H1 (cell line): Measurements from ENCODE around the gene NDRG2.

Source experiments
- MAX ChIP-seq: IDR thresholded peaks from 2 replicates; pipeline ENCODE4 v1.6.1; 2012; ENCODE audit warnings: inconsistent platforms
- SRF ChIP-seq: IDR thresholded peaks from 2 replicates; pipeline ENCODE4 v1.6.1; 2011; ENCODE audit warnings: mild to moderate bottlenecking, low read depth, low read length, moderate library complexity
- TEAD4 ChIP-seq: IDR thresholded peaks from 2 replicates; pipeline ENCODE4 v1.6.1; 2012; ENCODE audit warnings: low read depth, low read length, inconsistent platforms, mixed read lengths

GRCh38 chr14:21019366-21019765 is 5.5 kb downstream of the NDRG2 start:
- no peak for TF ChIP-seq MAX
- TF ChIP-seq TEAD4, result no peak
- no peak for TF ChIP-seq SRF
